GM18909 (cell line): Measurements from ENCODE around the gene ZSWIM7.
"Not testable (repeated sequence)": the region's sequence is repeated elsewhere in the genome, so short reads cannot be mapped to it uniquely, and the experiment has no call there.

Experiments
- ATAC-seq: cut with Tn5 transposase; IDR thresholded peaks from one replicate; pipeline ENCODE4 v1.9.1; 2021; ENCODE audit warnings: mild to moderate bottlenecking; ENCODE audit not compliant: unreplicated experiment, poor library complexity

The ZSWIM7 gene

GRCh38 chr17:15958484-15958854 lies 41.0 kb downstream of the ZSWIM7 start:
- ATAC-seq, result no peak

- ATAC-seq, result no peak
Observed at GRCh38 chr17:15957608-15958307, 41.7 kb downstream of the ZSWIM7 start.

- no peak for ATAC-seq
Observed at GRCh38 chr17:15957206-15957605, 42.3 kb downstream of the ZSWIM7 start.

GRCh38 chr17:15955793-15956541 lies 43.5 kb downstream of the ZSWIM7 start:
- no peak for ATAC-seq

- ATAC-seq, result no peak
Observed at GRCh38 chr17:15954222-15954621, 45.3 kb downstream of the ZSWIM7 start.

- no peak for ATAC-seq
Observed at GRCh38 chr17:15952916-15953790, 46.4 kb downstream of the ZSWIM7 start.

- ATAC-seq, result no peak
Observed at GRCh38 chr17:15952048-15952532, 47.4 kb downstream of the ZSWIM7 start.

- ATAC-seq, result no peak
Observed at GRCh38 chr17:15951368-15952047, 48.0 kb downstream of the ZSWIM7 start.

- no peak for ATAC-seq
Observed at GRCh38 chr17:15947976-15948752, 51.3 kb downstream of the ZSWIM7 start.

- ATAC-seq, result no peak
Observed at GRCh38 chr17:15947271-15947670, 52.2 kb downstream of the ZSWIM7 start.

- ATAC-seq, result no peak
Observed at GRCh38 chr17:15946611-15947120, 52.8 kb downstream of the ZSWIM7 start.

GRCh38 chr17:15945527-15946191 lies 53.8 kb downstream of the ZSWIM7 start:
- no peak for ATAC-seq

- ATAC-seq, result peak; percentile 51
Observed at GRCh38 chr17:15944759-15945526, 54.6 kb downstream of the ZSWIM7 start, which contains the start of gene ADORA2B. Gene ADORA2B (plus strand): TSS chr17:15945130. CDS start chr17:15945249, 119 bp downstream.

GRCh38 chr17:15943971-15944758 lies 55.3 kb downstream of the ZSWIM7 start:
- no peak for ATAC-seq

GRCh38 chr17:15942207-15942833 lies 57.2 kb downstream of the ZSWIM7 start:
- no peak for ATAC-seq

GRCh38 chr17:15941781-15942180 lies 57.7 kb downstream of the ZSWIM7 start:
- no peak for ATAC-seq

- not testable (repeated sequence) for ATAC-seq
Observed at GRCh38 chr17:15936481-15936880, 63.0 kb downstream of the ZSWIM7 start.
